GM12873 (cell line): ENCODE measurements around the gene ANKRD11.

Source experiments
- CTCF ChIP-seq: IDR thresholded peaks from 2 replicates; pipeline ENCODE4 v1.5.1; 2012; ENCODE audit warnings: low read depth, mild to moderate bottlenecking, moderate library complexity, low read length, control low read depth; ENCODE audit not compliant: insufficient read depth; ENCODE audit errors: missing control alignments

The ANKRD11 gene

GRCh38 chr16:89272631-89273030, 217.7 kb downstream of the ANKRD11 start:
- TF ChIP-seq CTCF, result no peak

GRCh38 chr16:89270666-89271345, 219.6 kb downstream of the ANKRD11 start:
- TF ChIP-seq CTCF, result no peak

GRCh38 chr16:89269805-89270665, 220.3 kb downstream of the ANKRD11 start:
- no peak for TF ChIP-seq CTCF

GRCh38 chr16:89268987-89269735, 221.2 kb downstream of the ANKRD11 start:
- TF ChIP-seq CTCF, result no peak

GRCh38 chr16:89268585-89268984, 221.8 kb downstream of the ANKRD11 start:
- no peak for TF ChIP-seq CTCF

GRCh38 chr16:89266521-89267134, 223.7 kb downstream of the ANKRD11 start:
- TF ChIP-seq CTCF, result no peak
